Activated B cell treated with CpG ODN at 0.5 μM for 24 hours (primary cell): ENCODE results near the gene SCRN1. TPM values are rescaled to one million over a fixed set of nuclear protein-coding genes. Genes with fewer than 3 reads are reported as not detected.

Experiments
- ATAC-seq: fragments of 200-7000 bp; cut with Tn5 transposase; one replicate; pipeline ENCODE4 v1.10.0; 2021; ENCODE audit warnings: low read depth, mild to moderate bottlenecking, moderate library complexity
- CTCF ChIA-PET: fragments of 350-600 bp; sonication (Branson Sonifier 250); formaldehyde crosslinking; loops from one replicate; lab custom pipeline; 2021; ENCODE audit warnings: antibody characterized with exemption; lab: Charles Lee
- POLR2A ChIA-PET: fragments of 350-600 bp; sonication (Branson Sonifier 250); formaldehyde crosslinking; loops from one replicate; lab custom pipeline; 2021; ENCODE audit warnings: antibody characterized with exemption; lab: Charles Lee
- DNase-seq: peaks from one replicate; pipeline ENCODE4 v3.0.0; 2022
- H3K27ac Mint-ChIP-seq: one replicate; pipeline ENCODE4 v1.8.0; 2020; ENCODE audit warnings: mixed read lengths
- H3K27me3 Mint-ChIP-seq: one replicate; pipeline ENCODE4 v1.8.0; 2021; ENCODE audit warnings: mixed read lengths
- H3K36me3 Mint-ChIP-seq: one replicate; pipeline ENCODE4 v1.8.0; 2021; ENCODE audit warnings: low read depth, mixed read lengths
- H3K4me1 Mint-ChIP-seq: one replicate; pipeline ENCODE4 v1.8.0; 2021; ENCODE audit warnings: mixed read lengths
- H3K4me3 Mint-ChIP-seq: one replicate; pipeline ENCODE4 v1.8.0; 2020; ENCODE audit warnings: mild to moderate bottlenecking, mixed read lengths
- H3K9me3 Mint-ChIP-seq: one replicate; pipeline ENCODE4 v1.8.0; 2020; ENCODE audit warnings: mixed read lengths
- intact Hi-C: fragments of 100-400 bp; cut with micrococcal nuclease; formaldehyde crosslinking; loops from one replicate; pipeline ENCODE4 v1.15.1; 2024
- total RNA-seq: library from RNA; stranded (reverse); gene quantifications from 2 replicates; pipeline ENCODE4 v1.2.3, GENCODE V29; 2022
- TF ChIP-seq, protein P1 (sequence below): fragments of 200-600 bp; IDR thresholded peaks from one replicate; pipeline ENCODE4 v1.8.0; 2022; ENCODE audit warnings: antibody characterized with exemption, mild to moderate bottlenecking

Gene SCRN1, protein sequence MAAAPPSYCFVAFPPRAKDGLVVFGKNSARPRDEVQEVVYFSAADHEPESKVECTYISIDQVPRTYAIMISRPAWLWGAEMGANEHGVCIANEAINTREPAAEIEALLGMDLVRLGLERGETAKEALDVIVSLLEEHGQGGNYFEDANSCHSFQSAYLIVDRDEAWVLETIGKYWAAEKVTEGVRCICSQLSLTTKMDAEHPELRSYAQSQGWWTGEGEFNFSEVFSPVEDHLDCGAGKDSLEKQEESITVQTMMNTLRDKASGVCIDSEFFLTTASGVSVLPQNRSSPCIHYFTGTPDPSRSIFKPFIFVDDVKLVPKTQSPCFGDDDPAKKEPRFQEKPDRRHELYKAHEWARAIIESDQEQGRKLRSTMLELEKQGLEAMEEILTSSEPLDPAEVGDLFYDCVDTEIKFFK
- total RNA-seq: 48.1 and 48.7 TPM in 2 replicates

DNA sequence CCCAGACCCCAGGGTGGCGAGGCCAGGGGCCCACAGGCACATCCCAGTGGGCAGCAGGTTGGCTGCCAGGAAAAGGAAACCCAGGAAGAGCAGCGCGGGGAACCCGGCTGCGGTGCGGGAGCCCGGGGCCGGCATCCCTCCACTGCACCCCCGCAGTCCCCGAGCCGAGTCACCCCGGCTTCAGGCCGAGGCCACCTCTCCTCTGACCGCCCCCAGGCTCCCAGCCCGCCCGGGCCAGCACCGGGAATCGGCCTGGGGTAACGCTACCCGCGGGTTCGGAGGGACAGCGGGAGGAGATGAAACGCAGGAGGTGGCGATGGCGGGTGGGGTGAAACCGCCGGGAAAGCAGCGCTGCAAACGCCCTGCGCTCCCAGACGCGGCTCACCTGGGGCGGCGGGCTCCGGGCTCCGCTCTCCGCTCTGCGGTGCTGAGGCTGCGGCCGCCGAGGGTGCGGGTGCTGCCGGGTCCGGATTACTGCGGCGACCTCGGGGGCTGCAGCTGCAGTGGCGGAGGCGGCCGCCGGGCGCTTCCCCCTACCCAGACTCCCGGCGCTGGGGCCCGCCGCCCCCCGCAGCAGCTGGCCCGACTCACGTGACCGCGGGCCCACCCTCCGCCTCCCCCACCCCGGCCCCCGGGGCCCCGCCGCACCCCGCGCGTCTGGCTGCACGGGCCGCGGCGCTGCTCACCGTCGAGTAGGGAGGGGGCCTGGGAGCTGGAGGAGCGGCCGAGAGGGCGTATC is at the start of gene SCRN1:
Gene SCRN1, minus strand, starts transcription at position 545 of the 739 bp plus-strand sequence. CDS start 20,734 bp downstream, outside the sequence.
- Mint-ChIP-seq H3K4me3 (peak within 1 kb of the TSS; percentile 93), H3K27ac (peak within 1 kb of the TSS; percentile 97), H3K27me3 (no peaks in the 10 kb centered on the region), H3K36me3 (peaks cover 6% of the 10 kb centered on the region), H3K4me1 (peaks cover 37% of the 10 kb centered on the region), H3K9me3 (peaks cover 4% of the 10 kb centered on the region)
- ATAC-seq (peak; percentile 43), DNase-seq (peak; percentile 57)
- CTCF ChIA-PET: interaction anchor here (1.2 kb wide), 1 partner anchor 72 kb away, joined by 5 read pairs; no protein-coding TSS in a partner anchor
- TF ChIP-seq, protein P1, sequence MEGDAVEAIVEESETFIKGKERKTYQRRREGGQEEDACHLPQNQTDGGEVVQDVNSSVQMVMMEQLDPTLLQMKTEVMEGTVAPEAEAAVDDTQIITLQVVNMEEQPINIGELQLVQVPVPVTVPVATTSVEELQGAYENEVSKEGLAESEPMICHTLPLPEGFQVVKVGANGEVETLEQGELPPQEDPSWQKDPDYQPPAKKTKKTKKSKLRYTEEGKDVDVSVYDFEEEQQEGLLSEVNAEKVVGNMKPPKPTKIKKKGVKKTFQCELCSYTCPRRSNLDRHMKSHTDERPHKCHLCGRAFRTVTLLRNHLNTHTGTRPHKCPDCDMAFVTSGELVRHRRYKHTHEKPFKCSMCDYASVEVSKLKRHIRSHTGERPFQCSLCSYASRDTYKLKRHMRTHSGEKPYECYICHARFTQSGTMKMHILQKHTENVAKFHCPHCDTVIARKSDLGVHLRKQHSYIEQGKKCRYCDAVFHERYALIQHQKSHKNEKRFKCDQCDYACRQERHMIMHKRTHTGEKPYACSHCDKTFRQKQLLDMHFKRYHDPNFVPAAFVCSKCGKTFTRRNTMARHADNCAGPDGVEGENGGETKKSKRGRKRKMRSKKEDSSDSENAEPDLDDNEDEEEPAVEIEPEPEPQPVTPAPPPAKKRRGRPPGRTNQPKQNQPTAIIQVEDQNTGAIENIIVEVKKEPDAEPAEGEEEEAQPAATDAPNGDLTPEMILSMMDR: no peak
- POLR2A ChIA-PET: interaction anchor here (4.9 kb wide), 1 partner anchor 39 kb away, joined by 66 read pairs; the partner anchor contains the start of genes FKBP14 and PLEKHA8
- intact Hi-C loops: loop anchor here (2.0 kb wide), 4 partner anchors 33 to 605 kb away; partner anchors contain the start of genes GARS1 and MTURN

DNA sequence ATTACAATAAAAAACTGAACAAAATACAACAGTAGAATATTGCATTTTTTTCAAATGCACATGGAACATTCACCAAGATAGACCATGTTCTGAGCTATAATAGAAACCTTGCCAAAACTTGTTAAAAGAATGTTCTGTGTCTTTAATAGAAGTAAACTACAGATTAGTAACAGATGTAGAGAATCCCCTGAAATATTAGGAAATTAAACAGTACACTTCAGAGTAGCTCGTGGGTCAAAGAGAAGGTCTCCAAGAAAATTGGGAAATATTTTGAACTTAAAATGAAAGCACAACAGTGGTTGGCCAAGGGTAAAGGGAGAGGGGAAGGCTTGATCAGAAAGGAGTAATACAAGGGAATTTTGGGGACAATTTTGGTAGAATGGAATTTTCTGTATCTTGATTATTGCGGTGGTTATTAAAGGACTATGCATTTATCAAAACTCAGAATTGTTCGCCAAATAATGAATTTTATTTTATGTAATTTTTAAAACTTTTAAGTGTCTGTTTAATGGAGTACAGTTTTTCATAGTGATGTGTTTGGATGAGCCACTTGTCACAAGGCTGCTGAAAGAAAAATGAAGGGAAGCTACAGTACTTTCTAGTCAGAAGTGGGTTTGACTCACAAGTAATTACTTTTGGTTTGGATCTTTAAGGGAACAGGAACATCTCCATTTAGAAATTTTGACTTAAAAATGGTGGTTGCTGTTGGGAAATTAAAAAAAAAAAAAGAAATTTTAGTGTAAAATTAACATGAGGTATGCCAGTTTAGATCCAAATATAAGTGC is 48.8 kb upstream of the SCRN1 start:
- no peaks in the 10 kb centered on the region for H3K9me3 Mint-ChIP-seq
- no peaks in the 10 kb centered on the region for H3K4me1 Mint-ChIP-seq
- no peaks in the 10 kb centered on the region for H3K27me3 Mint-ChIP-seq
- ChIA-PET CTCF (no interaction called here), POLR2A (no interaction called here)
- no peaks in the 10 kb centered on the region for H3K36me3 Mint-ChIP-seq
- H3K4me3 Mint-ChIP-seq: no peak overlapping the region
- ATAC-seq (no peak), DNase-seq (no peak)
- H3K27ac Mint-ChIP-seq: no peak overlapping the region
- intact Hi-C loops: no loop called here
- TF ChIP-seq, protein P1: no peak

DNA sequence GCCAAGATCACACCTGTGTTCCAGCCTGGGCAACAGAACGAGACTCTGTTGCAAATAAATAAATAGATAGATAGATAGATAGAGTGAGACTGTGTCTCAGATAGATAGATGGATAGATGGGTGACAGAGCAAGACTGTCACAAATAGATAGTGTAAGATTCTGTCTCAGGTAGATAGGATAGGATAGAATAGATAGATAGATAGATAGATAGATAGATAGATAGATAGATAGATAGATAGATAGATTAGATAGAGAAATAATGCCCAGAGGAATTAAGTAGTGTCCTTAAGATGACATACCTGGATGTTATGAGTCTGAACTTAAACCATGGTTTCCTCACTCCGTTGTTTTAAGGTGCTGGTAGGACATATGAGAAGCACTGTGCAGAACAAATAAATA is 46.6 kb upstream of the SCRN1 start:
- ATAC-seq (no peak), DNase-seq (no peak)
- ChIA-PET CTCF (interaction anchor here (1.0 kb wide), 1 partner anchor 158 kb away, joined by 3 read pairs; no protein-coding TSS in a partner anchor), POLR2A (interaction anchor here (1.3 kb wide), 1 partner anchor 8 kb away, joined by 4 read pairs; the partner anchor contains the start of gene PLEKHA8)
- no peaks in the 10 kb centered on the region for H3K36me3 Mint-ChIP-seq
- no peaks in the 10 kb centered on the region for H3K9me3 Mint-ChIP-seq
- H3K27me3 Mint-ChIP-seq: no peaks in the 10 kb centered on the region
- TF ChIP-seq, protein P1: no peak
- no peak overlapping the region for H3K27ac Mint-ChIP-seq
- H3K4me1 Mint-ChIP-seq: no peaks in the 10 kb centered on the region
- H3K4me3 Mint-ChIP-seq: no peak overlapping the region
- intact Hi-C loops: no loop called here

DNA sequence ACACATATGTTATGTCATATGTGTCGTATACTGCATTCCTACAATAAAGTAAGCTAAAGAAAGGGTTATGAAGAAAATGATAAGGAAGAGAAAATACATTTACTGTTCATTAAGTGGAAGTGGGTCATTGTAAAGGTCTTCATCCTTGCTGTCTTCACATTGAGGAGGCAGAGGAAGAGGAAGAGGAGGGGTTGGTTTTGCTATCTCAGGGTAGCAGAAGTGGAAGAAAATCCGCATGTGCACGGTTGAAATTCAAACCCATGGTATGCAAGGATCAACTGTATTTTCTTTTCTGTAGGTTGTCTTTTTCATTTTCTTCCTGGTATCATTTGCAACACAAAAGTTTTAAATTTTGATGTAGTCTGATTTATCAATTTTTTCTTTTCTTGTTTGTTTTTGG is 44.9 kb upstream of the SCRN1 start:
- no peaks in the 10 kb centered on the region for H3K9me3 Mint-ChIP-seq
- ChIA-PET CTCF (no interaction called here), POLR2A (no interaction called here)
- no peaks in the 10 kb centered on the region for H3K4me1 Mint-ChIP-seq
- intact Hi-C loops: no loop called here
- no peaks in the 10 kb centered on the region for H3K36me3 Mint-ChIP-seq
- H3K27ac Mint-ChIP-seq: no peak overlapping the region
- no peak overlapping the region for H3K4me3 Mint-ChIP-seq
- TF ChIP-seq, protein P1: no peak
- ATAC-seq: no peak
- DNase-seq: no peak
- H3K27me3 Mint-ChIP-seq: no peaks in the 10 kb centered on the region
